PC-9 (cell line): ENCODE measurements around the gene PC. TPM values are rescaled to one million over a fixed set of nuclear protein-coding genes. Genes with fewer than 3 reads are reported as not detected.
A peak's percentile ranks its signal among the peaks of the same experiment; 100 is the strongest.

Source experiments
- BruUV-seq: library from RNA; stranded (reverse); fragments of 400-500 nt; replicated peaks from 2 replicates; lab custom pipeline; 2021; lab: Mats Ljungman, UMichigan
- CTCF ChIA-PET: fragments of 300-600 bp; sonication (Branson Sonifier 250); formaldehyde crosslinking; loops from one replicate; lab custom pipeline; 2022; ENCODE audit warnings: antibody characterized with exemption; lab: Charles Lee
- POLR2A ChIA-PET: fragments of 300-600 bp; sonication (Branson Sonifier 250); formaldehyde crosslinking; loops from one replicate; lab custom pipeline; 2022; ENCODE audit warnings: antibody characterized with exemption; ENCODE audit not compliant: unreplicated experiment; lab: Charles Lee
- DNase-seq, 2 experiments: peaks; one replicate each; pipeline versions ENCODE4 v3.0.0 to v3.0.0-alpha.2; 2015 to 2022; ENCODE audit warnings: mixed read lengths in 1 of 2
- H2AFZ ChIP-seq: fragments of 200-600 bp; sonication (generic); 2 replicates; pipeline ENCODE4 v1.8.1; 2017; ENCODE audit warnings: antibody characterized with exemption
- H3F3A ChIP-seq: fragments of 200-600 bp; sonication (generic); 2 replicates; pipeline ENCODE4 v1.8.1; 2017; ENCODE audit warnings: antibody characterized with exemption, mild to moderate bottlenecking, low read depth; ENCODE audit not compliant: insufficient read depth
- H3K27ac ChIP-seq: fragments of 200-600 bp; sonication (generic); 2 replicates; pipeline ENCODE4 v1.6.1; 2016; ENCODE audit warnings: mixed run types
- H3K27me3 ChIP-seq: fragments of 200-600 bp; sonication (generic); 2 replicates; pipeline ENCODE4 v1.6.1; 2016; ENCODE audit warnings: low read depth, mixed run types; ENCODE audit not compliant: insufficient read depth
- H3K36me3 ChIP-seq: fragments of 200-600 bp; sonication (generic); 2 replicates; pipeline ENCODE4 v1.6.1; 2016; ENCODE audit warnings: low read depth, mixed run types
- H3K4me1 ChIP-seq: fragments of 200-600 bp; sonication (generic); replicated peaks from 2 replicates; pipeline ENCODE4 v1.6.1; 2016; ENCODE audit warnings: mixed run types; ENCODE audit not compliant: insufficient read depth
- H3K4me2 ChIP-seq: fragments of 200-600 bp; sonication (generic); 2 replicates; pipeline ENCODE4 v1.6.1; 2017; ENCODE audit warnings: mixed run types
- H3K4me3 ChIP-seq: fragments of 200-600 bp; sonication (generic); 2 replicates; pipeline ENCODE4 v1.6.1; 2016; ENCODE audit warnings: mixed run types
- H3K79me2 ChIP-seq: fragments of 200-600 bp; sonication (generic); 2 replicates; pipeline ENCODE4 v1.6.1; 2017; ENCODE audit warnings: low read depth, mixed run types
- H3K9me2 ChIP-seq: fragments of 200-600 bp; sonication (generic); 2 replicates; pipeline ENCODE4 v1.8.1; 2017; ENCODE audit warnings: mild to moderate bottlenecking; ENCODE audit not compliant: insufficient read depth
- H3K9me3 ChIP-seq: fragments of 200-600 bp; sonication (generic); 2 replicates; pipeline ENCODE4 v1.8.1; 2016; ENCODE audit warnings: low read depth; ENCODE audit not compliant: insufficient read depth
- H4K20me1 ChIP-seq: fragments of 200-600 bp; sonication (generic); 2 replicates; pipeline ENCODE4 v1.8.1; 2017; ENCODE audit not compliant: insufficient read depth
- CTCF ChIP-seq: fragments of 200-600 bp; sonication (generic); conservative IDR thresholded peaks from 2 replicates; pipeline ENCODE4 v1.6.1; 2017; ENCODE audit warnings: mixed run types, antibody characterized with exemption, mild to moderate bottlenecking, moderate library complexity
- EZH2 ChIP-seq: fragments of 200-600 bp; sonication (generic); IDR thresholded peaks from 2 replicates; pipeline ENCODE4 v1.8.0; 2017; ENCODE audit warnings: antibody characterized with exemption, low read depth
- intact Hi-C: fragments of 100-400 bp; cut with micrococcal nuclease; formaldehyde crosslinking; loops from one replicate; pipeline ENCODE4 v1.10.0; 2022; ENCODE audit not compliant: unreplicated experiment
- total RNA-seq: library from RNA; stranded (reverse); gene quantifications from 2 replicates; pipeline ENCODE4 v1.2.3, GENCODE V29; 2021

The PC gene
- total RNA-seq, 1 experiment from 2014 or later: 38.9 TPM

- no peaks in the 10 kb centered on the region for H3K27me3 ChIP-seq
- no peak overlapping the region for H2AFZ ChIP-seq
- no peak for TF ChIP-seq EZH2
- TF ChIP-seq CTCF: no peak
- no peak for DNase-seq
- H3K36me3 ChIP-seq: no peaks in the 10 kb centered on the region
- intact Hi-C loops: no loop called here
- CTCF ChIA-PET: no interaction called here
- H3K79me2 ChIP-seq: no peaks in the 10 kb centered on the region
- no peak overlapping the region for H3K4me2 ChIP-seq
- H3K9me2 ChIP-seq: no peaks in the 10 kb centered on the region
- POLR2A ChIA-PET: interaction anchor here (0.6 kb wide), 1 partner anchor 192 kb away, joined by 22 read pairs; no protein-coding TSS in a partner anchor
- H3K9me3 ChIP-seq: no peaks in the 10 kb centered on the region
- H4K20me1 ChIP-seq: no peaks in the 10 kb centered on the region
- H3K4me1 ChIP-seq: peaks cover 31% of the 10 kb centered on the region
- no peak overlapping the region for H3K27ac ChIP-seq
- no peak overlapping the region for H3K4me3 ChIP-seq
- peaks cover 29% of the 10 kb centered on the region for H3F3A ChIP-seq
- no TSS peak for BruUV-seq
Measured at GRCh38 chr11:66985508-66986177, 27.5 kb upstream of the PC start.

GRCh38 chr11:66983275-66983924 is 25.2 kb upstream of the PC start:
- intact Hi-C loops: no loop called here
- Histone ChIP-seq H2AFZ (no peak overlapping the region), H3K4me3 (no peak overlapping the region), H3K36me3 (no peaks in the 10 kb centered on the region), H3K27ac (no peak overlapping the region), H3K4me1 (peaks cover 31% of the 10 kb centered on the region), H3K27me3 (no peaks in the 10 kb centered on the region), H3K4me2 (no peak overlapping the region), H3K9me2 (no peaks in the 10 kb centered on the region), H4K20me1 (no peaks in the 10 kb centered on the region), H3F3A (peaks cover 36% of the 10 kb centered on the region), H3K79me2 (no peaks in the 10 kb centered on the region), H3K9me3 (peaks cover 3% of the 10 kb centered on the region; the same call in 1 of the 2 replicates)
- POLR2A ChIA-PET: interaction anchor here (0.6 kb wide), 1 partner anchor 35 kb away, joined by 11 read pairs; no protein-coding TSS in a partner anchor
- BruUV-seq: no TSS peak
- no peak for TF ChIP-seq EZH2
- TF ChIP-seq CTCF: no peak
- DNase-seq: no peak
- CTCF ChIA-PET: no interaction called here

- no peaks in the 10 kb centered on the region for H4K20me1 ChIP-seq
- peak; percentile 93 to 95 for DNase-seq
- peaks cover 36% of the 10 kb centered on the region for H3F3A ChIP-seq
- H3K79me2 ChIP-seq: no peaks in the 10 kb centered on the region
- ChIA-PET POLR2A (interaction anchor here (0.7 kb wide), 1 partner anchor 41 kb away, joined by 7 read pairs; the partner anchor contains the start of gene SYT12), CTCF (no interaction called here)
- H3K4me2 ChIP-seq: peak overlapping the region; percentile 22
- H3K36me3 ChIP-seq: no peaks in the 10 kb centered on the region
- TF ChIP-seq CTCF (no peak), EZH2 (no peak)
- H3K27me3 ChIP-seq: no peaks in the 10 kb centered on the region
- no peaks in the 10 kb centered on the region for H3K9me2 ChIP-seq
- BruUV-seq: no TSS peak
- intact Hi-C loops: loop anchor here (1.0 kb wide), 1 partner anchor 49 kb away; no protein-coding TSS in a partner anchor
- H3K27ac ChIP-seq: peak overlapping the region; percentile 25; the same call in 1 of the 2 replicates
- H3K9me3 ChIP-seq: peaks cover 3% of the 10 kb centered on the region; the same call in 1 of the 2 replicates
- H2AFZ ChIP-seq: no peak overlapping the region
- no peak overlapping the region for H3K4me3 ChIP-seq
- H3K4me1 ChIP-seq: peaks cover 31% of the 10 kb centered on the region
Measured at GRCh38 chr11:66981976-66982578, 23.9 kb upstream of the PC start.
